PC-9 (cell line): ENCODE results near the gene STXBP5.

ENCODE experiments used
- CTCF ChIP-seq: fragments of 200-600 bp; sonication (generic); conservative IDR thresholded peaks from 2 replicates; pipeline ENCODE4 v1.6.1; 2017; ENCODE audit warnings: mixed run types, antibody characterized with exemption, mild to moderate bottlenecking, moderate library complexity
- EZH2 ChIP-seq: fragments of 200-600 bp; sonication (generic); IDR thresholded peaks from 2 replicates; pipeline ENCODE4 v1.8.0; 2017; ENCODE audit warnings: antibody characterized with exemption, low read depth

DNA sequence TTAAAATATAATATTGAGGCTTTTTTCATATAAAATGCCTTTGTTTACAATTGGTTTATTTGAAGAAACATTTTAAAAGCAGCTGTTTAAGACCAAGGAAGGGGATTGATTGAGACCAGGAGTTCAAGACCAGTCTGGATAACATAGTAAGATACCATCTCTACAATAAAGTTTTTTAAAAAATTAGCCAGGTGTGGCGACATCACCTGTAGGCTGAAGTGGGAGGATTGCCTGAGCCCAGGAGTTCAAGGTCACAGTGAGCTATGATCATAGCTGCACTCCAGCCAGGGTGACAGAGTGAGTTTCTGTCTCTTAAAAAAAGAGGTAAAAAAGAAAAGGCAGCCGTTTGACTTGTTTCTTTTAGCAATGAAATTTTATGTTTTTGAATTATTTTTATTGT, 117.0 kb downstream of the STXBP5 start:
- TF ChIP-seq CTCF (no peak), EZH2 (no peak)
